GM12878 (cell line): ENCODE measurements around the gene ZBTB32. TPM values are rescaled to one million over a fixed set of nuclear protein-coding genes. Genes with fewer than 3 reads are reported as not detected.

ENCODE experiments used
- CREB1 ChIP-seq: IDR thresholded peaks from 2 replicates; pipeline ENCODE4 v1.6.1; 2012; ENCODE audit warnings: low read depth, mild to moderate bottlenecking, inconsistent platforms
- DPF2 ChIP-seq: fragments of 450-650 bp; IDR thresholded peaks from 2 replicates; pipeline ENCODE4 v1.6.1; 2017; ENCODE audit warnings: mild to moderate bottlenecking
- E4F1 ChIP-seq: fragments of 450-650 bp; IDR thresholded peaks from 2 replicates; pipeline ENCODE4 v1.6.1; 2018; ENCODE audit warnings: borderline replicate concordance, mild to moderate bottlenecking; ENCODE audit not compliant: partially characterized antibody
- GATAD2B ChIP-seq: fragments of 450-650 bp; conservative IDR thresholded peaks from 2 replicates; pipeline ENCODE4 v1.6.1; 2017; ENCODE audit warnings: low read depth, mild to moderate bottlenecking, moderate library complexity
- IKZF1 ChIP-seq: fragments of 450-650 bp; conservative IDR thresholded peaks from 2 replicates; pipeline ENCODE4 v1.6.1; 2017; ENCODE audit warnings: antibody characterized with exemption, mild to moderate bottlenecking
- IRF4 ChIP-seq: IDR thresholded peaks from 2 replicates; pipeline ENCODE4 v1.6.1; 2011; ENCODE audit warnings: low read depth, low read length
- KAT2A ChIP-seq: conservative IDR thresholded peaks from 2 replicates; pipeline ENCODE4 v1.6.1; 2011; ENCODE audit warnings: low read depth, low read length; ENCODE audit not compliant: control insufficient read depth
- MEF2A ChIP-seq: IDR thresholded peaks from 2 replicates; pipeline ENCODE4 v1.6.1; 2011; ENCODE audit warnings: low read depth, mild to moderate bottlenecking, low read length, moderate library complexity; ENCODE audit not compliant: insufficient read depth
- MEF2B ChIP-seq: fragments of 450-650 bp; IDR thresholded peaks from 2 replicates; pipeline ENCODE4 v1.6.1; 2018; ENCODE audit warnings: mild to moderate bottlenecking, moderate library complexity; ENCODE audit not compliant: partially characterized antibody, poor library complexity, severe bottlenecking
- MLLT1 ChIP-seq: fragments of 450-650 bp; IDR thresholded peaks from 2 replicates; pipeline ENCODE4 v1.6.1; 2016; ENCODE audit warnings: mild to moderate bottlenecking
- MTA2 ChIP-seq: fragments of 450-650 bp; IDR thresholded peaks from 2 replicates; pipeline ENCODE4 v1.6.1; 2016; ENCODE audit warnings: low read depth, mild to moderate bottlenecking, moderate library complexity
- NBN ChIP-seq: fragments of 450-650 bp; IDR thresholded peaks from 2 replicates; pipeline ENCODE4 v1.6.1; 2016
- NR2C1 ChIP-seq: fragments of 450-650 bp; IDR thresholded peaks from 2 replicates; pipeline ENCODE4 v1.6.1; 2017; ENCODE audit warnings: antibody characterized with exemption, mild to moderate bottlenecking, moderate library complexity
- NR2F1 ChIP-seq: fragments of 450-650 bp; conservative IDR thresholded peaks from 2 replicates; pipeline ENCODE4 v1.6.1; 2017; ENCODE audit warnings: mild to moderate bottlenecking
- PAX5 ChIP-seq: IDR thresholded peaks from 2 replicates; pipeline ENCODE4 v1.6.1; 2011; ENCODE audit warnings: low read depth, low read length, borderline replicate concordance
- PKNOX1 ChIP-seq: fragments of 450-650 bp; IDR thresholded peaks from 2 replicates; pipeline ENCODE4 v1.6.1; 2016; ENCODE audit warnings: mild to moderate bottlenecking
- RAD21 ChIP-seq: IDR thresholded peaks from 2 replicates; pipeline ENCODE4 v1.6.1; 2011; ENCODE audit warnings: mild to moderate bottlenecking, low read depth, low read length, moderate library complexity; ENCODE audit not compliant: insufficient read depth
- SMC3 ChIP-seq: IDR thresholded peaks from 2 replicates; pipeline ENCODE4 v1.6.1; 2011; ENCODE audit warnings: low read length, improper control_type of control experiment, borderline replicate concordance
- SUPT20H ChIP-seq: IDR thresholded peaks from 2 replicates; pipeline ENCODE4 v1.6.1; 2011; ENCODE audit warnings: low read depth, mild to moderate bottlenecking, low read length, moderate library complexity, borderline replicate concordance; ENCODE audit not compliant: control insufficient read depth
- YBX1 ChIP-seq: fragments of 450-650 bp; IDR thresholded peaks from 2 replicates; pipeline ENCODE4 v1.6.1; 2016; ENCODE audit warnings: antibody characterized with exemption
- ZNF592 ChIP-seq: fragments of 450-650 bp; IDR thresholded peaks from 2 replicates; pipeline ENCODE4 v1.6.1; 2017; ENCODE audit warnings: mild to moderate bottlenecking, moderate library complexity
- polyA plus RNA-seq, 11 experiments: library from polyadenylated mRNA; depleted of rRNA in 4 of 11; unstranded in 6 of 11; stranded (reverse) in 5 of 11; fragments of >200 nt; fragmentation: Nextera tagmentation in 4 of 11; fragmentation: Illumina TruSeq in 1 of 11; extraction: Ambion mirVana in 4 of 11; extraction: Trizol in 1 of 11; gene quantifications; 1 replicate in 1 of 11; 2 replicates in 10 of 11; pipeline versions ENCODE4 v1.2.1 to v1.2.3, GENCODE V29; 2011 to 2016; ENCODE audit warnings: inconsistent platforms in 2 of 11, missing spikeins in 2 of 11, low read depth in 1 of 11
- total RNA-seq, 4 experiments: library from RNA; depleted of rRNA in 3 of 4; stranded (reverse); fragments of >200 nt in 3 of 4; fragmentation: Illumina TruSeq in 1 of 4; extraction: Trizol in 1 of 4; gene quantifications; 2 replicates each; pipeline versions ENCODE4 v1.2.1 to v1.2.3, GENCODE V29; 2013 to 2021

ZBTB32 gene
- total and polyA plus RNA-seq, 10 of the 15 experiments (the other 5 are each of a cell fraction or from before 2014, with no cell fraction given) = 1.0 to 46.7 (median 16.0) TPM

- TF ChIP-seq GATAD2B = 0 out of 2 replicates have a peak, but pooled peaks have one; percentile 15
- TF ChIP-seq E4F1 = peak; percentile 51
- TF ChIP-seq IKZF1 = peak; percentile 40; the same call in 1 of the 2 replicates
- peak; percentile 79 for TF ChIP-seq NR2F1
- peak; percentile 58; the same call in 1 of the 2 replicates for TF ChIP-seq IRF4
- peak; percentile 75 for TF ChIP-seq MTA2
- peak; percentile 15 for TF ChIP-seq MEF2B
- peak; percentile 52; the same call in 1 of the 2 replicates for TF ChIP-seq CREB1
- TF ChIP-seq MEF2A = peak; percentile 63; the same call in 1 of the 2 replicates
- no peak for TF ChIP-seq KAT2A
- TF ChIP-seq SUPT20H = no peak
- peak; percentile 60 for TF ChIP-seq PKNOX1
- peak; percentile 95 for TF ChIP-seq NBN
- TF ChIP-seq RAD21 = peak; percentile 99
- peak; percentile 71; the same call in 1 of the 2 replicates for TF ChIP-seq MLLT1
- TF ChIP-seq DPF2 = no peak
- TF ChIP-seq NR2C1 = no peak
- peak; percentile 9; the same call in 1 of the 2 replicates for TF ChIP-seq PAX5
- TF ChIP-seq ZNF592 = peak; percentile 89
- TF ChIP-seq SMC3 = peak; percentile 100
- 0 out of 2 replicates have a peak, but pooled peaks have one; percentile 77 for TF ChIP-seq YBX1
Observed at GRCh38 chr19:35693835-35694599, 10.3 kb upstream of the ZBTB32 start (continued).
